Memory B cell (primary cell): ENCODE measurements around the gene CIZ1.

Experiments
- ATAC-seq: fragments of 150-1000 bp; cut with Tn5 transposase; 2 replicates; pipeline ENCODE4 v1.10.0; 2021; ENCODE audit warnings: low read depth, mild to moderate bottlenecking, moderate library complexity
- DNase-seq, 2 donors: peaks; one replicate each; pipeline ENCODE4 v3.0.0; 2022; ENCODE audit warnings: low spot score in 2 of 2
- H3K27ac Mint-ChIP-seq: one replicate; pipeline ENCODE4 v1.8.0; 2022; ENCODE audit warnings: mild to moderate bottlenecking, moderate library complexity, mixed read lengths
- H3K27me3 Mint-ChIP-seq: one replicate; pipeline ENCODE4 v1.8.0; 2022; ENCODE audit warnings: mixed read lengths
- H3K36me3 Mint-ChIP-seq: one replicate; pipeline ENCODE4 v1.8.0; 2022; ENCODE audit warnings: mild to moderate bottlenecking, mixed read lengths
- H3K4me1 Mint-ChIP-seq: one replicate; pipeline ENCODE4 v1.8.0; 2022; ENCODE audit warnings: mixed read lengths
- H3K4me3 Mint-ChIP-seq: one replicate; pipeline ENCODE4 v1.8.0; 2022; ENCODE audit warnings: mild to moderate bottlenecking, moderate library complexity, mixed read lengths
- H3K9me3 Mint-ChIP-seq: one replicate; pipeline ENCODE4 v1.8.0; 2022; ENCODE audit warnings: mixed read lengths

The CIZ1 gene

GRCh38 chr9:128218172-128218517, 26.8 kb upstream of the CIZ1 start:
- DNase-seq = no peak
- H3K27me3 Mint-ChIP-seq = peaks cover 9% of the 10 kb centered on the region
- H3K4me1 Mint-ChIP-seq = peaks cover 8% of the 10 kb centered on the region
- ATAC-seq = no peak
- no peaks in the 10 kb centered on the region for H3K36me3 Mint-ChIP-seq
- no peak overlapping the region for H3K27ac Mint-ChIP-seq
- no peaks in the 10 kb centered on the region for H3K9me3 Mint-ChIP-seq
- peak overlapping the region; percentile 80 for H3K4me3 Mint-ChIP-seq

GRCh38 chr9:128216781-128217553, 25.6 kb upstream of the CIZ1 start:
- Mint-ChIP-seq H3K4me3 (no peak overlapping the region), H3K9me3 (no peaks in the 10 kb centered on the region), H3K36me3 (no peaks in the 10 kb centered on the region), H3K27ac (no peak overlapping the region), H3K4me1 (peaks cover 8% of the 10 kb centered on the region), H3K27me3 (peaks cover 14% of the 10 kb centered on the region)
- DNase-seq = no peak
- no peak for ATAC-seq

GRCh38 chr9:128215491-128216409, 24.4 kb upstream of the CIZ1 start:
- no peak overlapping the region for H3K27ac Mint-ChIP-seq
- peaks cover 8% of the 10 kb centered on the region for H3K4me1 Mint-ChIP-seq
- no peak overlapping the region for H3K4me3 Mint-ChIP-seq
- no peaks in the 10 kb centered on the region for H3K36me3 Mint-ChIP-seq
- no peaks in the 10 kb centered on the region for H3K9me3 Mint-ChIP-seq
- peaks cover 14% of the 10 kb centered on the region for H3K27me3 Mint-ChIP-seq
- ATAC-seq = no peak
- DNase-seq = no peak

- Mint-ChIP-seq H3K27me3 (peaks cover 16% of the 10 kb centered on the region), H3K27ac (no peak overlapping the region), H3K4me1 (peaks cover 8% of the 10 kb centered on the region), H3K36me3 (no peaks in the 10 kb centered on the region), H3K9me3 (no peaks in the 10 kb centered on the region), H3K4me3 (no peak overlapping the region)
- no peak for DNase-seq
- no peak for ATAC-seq
Measured at GRCh38 chr9:128214571-128215490, 23.5 kb upstream of the CIZ1 start.

GRCh38 chr9:128213746-128214497, 22.6 kb upstream of the CIZ1 start:
- Mint-ChIP-seq H3K4me1 (peaks cover 8% of the 10 kb centered on the region), H3K27ac (no peak overlapping the region), H3K27me3 (peaks cover 16% of the 10 kb centered on the region), H3K36me3 (no peaks in the 10 kb centered on the region), H3K9me3 (no peaks in the 10 kb centered on the region), H3K4me3 (no peak overlapping the region)
- DNase-seq (no peak), ATAC-seq (no peak)

GRCh38 chr9:128211981-128212281, 20.6 kb upstream of the CIZ1 start:
- Mint-ChIP-seq H3K36me3 (no peaks in the 10 kb centered on the region), H3K9me3 (no peaks in the 10 kb centered on the region), H3K27ac (no peak overlapping the region), H3K4me3 (no peak overlapping the region), H3K27me3 (peaks cover 21% of the 10 kb centered on the region), H3K4me1 (no peaks in the 10 kb centered on the region)
- no peak for DNase-seq
- no peak for ATAC-seq

GRCh38 chr9:128211186-128211980, 20.0 kb upstream of the CIZ1 start:
- DNase-seq (no peak), ATAC-seq (no peak)
- H3K4me1 Mint-ChIP-seq = no peaks in the 10 kb centered on the region
- H3K9me3 Mint-ChIP-seq = no peaks in the 10 kb centered on the region
- H3K36me3 Mint-ChIP-seq = no peaks in the 10 kb centered on the region
- no peak overlapping the region for H3K27ac Mint-ChIP-seq
- H3K27me3 Mint-ChIP-seq = peaks cover 22% of the 10 kb centered on the region
- H3K4me3 Mint-ChIP-seq = no peak overlapping the region

- no peaks in the 10 kb centered on the region for H3K9me3 Mint-ChIP-seq
- DNase-seq = no peak
- H3K4me1 Mint-ChIP-seq = peaks cover 3% of the 10 kb centered on the region
- peaks cover 25% of the 10 kb centered on the region for H3K27me3 Mint-ChIP-seq
- H3K27ac Mint-ChIP-seq = no peak overlapping the region
- no peaks in the 10 kb centered on the region for H3K36me3 Mint-ChIP-seq
- H3K4me3 Mint-ChIP-seq = no peak overlapping the region
- ATAC-seq = no peak
Measured at GRCh38 chr9:128208946-128209669, 17.7 kb upstream of the CIZ1 start.

GRCh38 chr9:128208386-128208785, 17.0 kb upstream of the CIZ1 start:
- DNase-seq (no peak), ATAC-seq (no peak)
- no peaks in the 10 kb centered on the region for H3K9me3 Mint-ChIP-seq
- H3K27me3 Mint-ChIP-seq = peaks cover 20% of the 10 kb centered on the region
- H3K4me1 Mint-ChIP-seq = peaks cover 3% of the 10 kb centered on the region
- no peak overlapping the region for H3K4me3 Mint-ChIP-seq
- H3K27ac Mint-ChIP-seq = no peak overlapping the region
- H3K36me3 Mint-ChIP-seq = no peaks in the 10 kb centered on the region

- DNase-seq (no peak), ATAC-seq (no peak)
- no peaks in the 10 kb centered on the region for H3K9me3 Mint-ChIP-seq
- H3K4me3 Mint-ChIP-seq = no peak overlapping the region
- H3K27me3 Mint-ChIP-seq = peaks cover 16% of the 10 kb centered on the region
- peaks cover 3% of the 10 kb centered on the region for H3K4me1 Mint-ChIP-seq
- no peaks in the 10 kb centered on the region for H3K36me3 Mint-ChIP-seq
- no peak overlapping the region for H3K27ac Mint-ChIP-seq
Measured at GRCh38 chr9:128206916-128207910, 15.8 kb upstream of the CIZ1 start.

GRCh38 chr9:128206484-128206883, 15.1 kb upstream of the CIZ1 start:
- ATAC-seq = no peak
- no peaks in the 10 kb centered on the region for H3K9me3 Mint-ChIP-seq
- no peak for DNase-seq
- H3K4me3 Mint-ChIP-seq = no peak overlapping the region
- no peaks in the 10 kb centered on the region for H3K36me3 Mint-ChIP-seq
- H3K27ac Mint-ChIP-seq = no peak overlapping the region
- H3K4me1 Mint-ChIP-seq = peaks cover 3% of the 10 kb centered on the region
- peaks cover 15% of the 10 kb centered on the region for H3K27me3 Mint-ChIP-seq
